Bone marrow (tissue), 2 donors: ENCODE data around the gene PPIL4.
A peak's percentile ranks its signal among the peaks of the same experiment; 100 is the strongest.
"Not testable (repeated sequence)": the region's sequence is repeated elsewhere in the genome, so short reads cannot be mapped to it uniquely, and the experiment has no call there.

Experiments
- DNase-seq, 2 donors: peaks; one replicate each; lab custom pipeline; 2025; lab: John Stamatoyannopoulos, UW

PPIL4 gene

GRCh38 chr6:149483849-149484655 lies 61.8 kb downstream of the PPIL4 start:
- DNase-seq, result no peak

- DNase-seq, result no peak
Observed at GRCh38 chr6:149483334-149483725, 62.5 kb downstream of the PPIL4 start.

GRCh38 chr6:149482545-149483333 lies 63.1 kb downstream of the PPIL4 start:
- DNase-seq, result peak; percentile 33 to 61

GRCh38 chr6:149480502-149481280 lies 65.2 kb downstream of the PPIL4 start:
- no peak for DNase-seq

GRCh38 chr6:149478631-149479314 lies 67.1 kb downstream of the PPIL4 start:
- DNase-seq, result no peak

GRCh38 chr6:149477544-149477943 lies 68.3 kb downstream of the PPIL4 start:
- no peak for DNase-seq

- DNase-seq, result no peak
Observed at GRCh38 chr6:149476789-149477455, 68.9 kb downstream of the PPIL4 start.

GRCh38 chr6:149474108-149474935 lies 71.5 kb downstream of the PPIL4 start:
- DNase-seq, result no peak

- no peak for DNase-seq
Observed at GRCh38 chr6:149473080-149474052, 72.5 kb downstream of the PPIL4 start.

- no peak for DNase-seq
Observed at GRCh38 chr6:149472241-149472640, 73.6 kb downstream of the PPIL4 start.

- DNase-seq, result no peak
Observed at GRCh38 chr6:149471801-149472200, 74.0 kb downstream of the PPIL4 start.

GRCh38 chr6:149470948-149471347 lies 74.9 kb downstream of the PPIL4 start:
- no peak for DNase-seq

GRCh38 chr6:149468179-149468578 lies 77.7 kb downstream of the PPIL4 start:
- no peak for DNase-seq

GRCh38 chr6:149467265-149467664 lies 78.6 kb downstream of the PPIL4 start:
- no peak for DNase-seq

GRCh38 chr6:149464411-149464810 lies 81.4 kb downstream of the PPIL4 start:
- no peak for DNase-seq

GRCh38 chr6:149463781-149464180 lies 82.1 kb downstream of the PPIL4 start:
- no peak for DNase-seq

GRCh38 chr6:149462712-149463111 lies 83.1 kb downstream of the PPIL4 start:
- not testable (repeated sequence) for DNase-seq

GRCh38 chr6:149461670-149462069 lies 84.2 kb downstream of the PPIL4 start:
- no peak for DNase-seq

GRCh38 chr6:149460249-149460648 lies 85.6 kb downstream of the PPIL4 start:
- DNase-seq, result not testable (repeated sequence)
